ENCODE measurements around the gene SCP2. TPM values are rescaled to one million over a fixed set of nuclear protein-coding genes. Genes with fewer than 3 reads are reported as not detected.

Gene SCP2
- total RNA-seq, 1 donor from 2014 or later = 223 TPM

- no peak for DNase-seq (ENCODE audit: low read depth)
These were observed 141.4 kb downstream of the SCP2 start for GRCh38 chr1:53068314-53069099.

- DNase-seq (ENCODE audit: low read depth) = no peak
These were observed 142.2 kb downstream of the SCP2 start for GRCh38 chr1:53069265-53069662.

GRCh38 chr1:53069663-53070327 lies 142.7 kb downstream of the SCP2 start:
- DNase-seq (ENCODE audit: low read depth) = no peak

GRCh38 chr1:53070621-53071020 lies 143.5 kb downstream of the SCP2 start:
- no peak for DNase-seq (ENCODE audit: low read depth)

GRCh38 chr1:53071167-53071865 lies 144.2 kb downstream of the SCP2 start:
- DNase-seq (ENCODE audit: low read depth) = no peak

GRCh38 chr1:53071915-53072314 lies 144.8 kb downstream of the SCP2 start:
- no peak for DNase-seq (ENCODE audit: low read depth)

GRCh38 chr1:53073287-53073686 lies 146.2 kb downstream of the SCP2 start:
- DNase-seq (ENCODE audit: low read depth) = no peak

GRCh38 chr1:53073868-53074311 lies 146.8 kb downstream of the SCP2 start:
- no peak for DNase-seq (ENCODE audit: low read depth)

- DNase-seq (ENCODE audit: low read depth) = no peak
These were observed 147.5 kb downstream of the SCP2 start for GRCh38 chr1:53074313-53075154.

- no peak for DNase-seq (ENCODE audit: low read depth)
These were observed 148.1 kb downstream of the SCP2 start for GRCh38 chr1:53075206-53075605.

GRCh38 chr1:53075761-53076163 lies 148.7 kb downstream of the SCP2 start:
- no peak for DNase-seq (ENCODE audit: low read depth)

- DNase-seq (ENCODE audit: low read depth) = no peak
These were observed 149.1 kb downstream of the SCP2 start for GRCh38 chr1:53076165-53076564.

GRCh38 chr1:53076721-53077598 lies 149.9 kb downstream of the SCP2 start:
- no peak for DNase-seq (ENCODE audit: low read depth)

GRCh38 chr1:53077599-53077965 lies 150.5 kb downstream of the SCP2 start:
- no peak for DNase-seq (ENCODE audit: low read depth)

- DNase-seq (ENCODE audit: low read depth) = no peak
These were observed 151.4 kb downstream of the SCP2 start for GRCh38 chr1:53078333-53079101.

GRCh38 chr1:53079251-53079650 lies 152.2 kb downstream of the SCP2 start:
- no peak for DNase-seq (ENCODE audit: low read depth)

- no peak for DNase-seq (ENCODE audit: low read depth)
These were observed 153.0 kb downstream of the SCP2 start for GRCh38 chr1:53080041-53080440.

- DNase-seq (ENCODE audit: low read depth) = no peak
These were observed 153.7 kb downstream of the SCP2 start for GRCh38 chr1:53080769-53081168.

- no peak for DNase-seq (ENCODE audit: low read depth)
These were observed 154.4 kb downstream of the SCP2 start for GRCh38 chr1:53081384-53082066.

All from renal cortical epithelial cell (primary cell).